Stomach (tissue), 9 donors: ENCODE measurements around the gene PLCB1. TPM values are rescaled to one million over a fixed set of nuclear protein-coding genes. Genes with fewer than 3 reads are reported as not detected.
A peak's percentile ranks its signal among the peaks of the same experiment; 100 is the strongest.
"Not testable (repeated sequence)": the region's sequence is repeated elsewhere in the genome, so short reads cannot be mapped to it uniquely, and the experiment has no call there.

Source experiments
- DNase-seq, 2 donors: peaks; one replicate each; pipeline versions ENCODE4 v3.0.0 to v3.0.0-alpha.2; 2013 to 2019
- H3K27ac ChIP-seq, 5 donors: fragments of 200-600 bp in 4 of 5; sonication (generic) in 4 of 5; one replicate each; pipeline ENCODE4 v1.5.1; 2013 to 2019; ENCODE audit warnings: mild to moderate bottlenecking in 1 of 5, moderate library complexity in 1 of 5
- H3K27me3 ChIP-seq, 3 donors: fragments of 200-600 bp; sonication (generic); one replicate each; pipeline ENCODE4 v1.5.1; 2017 to 2019; ENCODE audit warnings: mixed run types in 1 of 3
- H3K36me3 ChIP-seq, 4 donors: fragments of 200-600 bp; sonication (generic); 1 replicate in 3 of 4; 2 replicates in 1 of 4; pipeline ENCODE4 v1.5.1; 2016 to 2019
- H3K4me1 ChIP-seq, 4 donors: fragments of 200-600 bp; sonication (generic); one replicate each; pipeline ENCODE4 v1.5.1; 2016 to 2019
- H3K4me3 ChIP-seq, 4 donors: fragments of 200-600 bp; sonication (generic) in 3 of 4; one replicate each; pipeline ENCODE4 v1.5.1; 2016 to 2019; ENCODE audit warnings: mild to moderate bottlenecking in 1 of 4
- H3K9me3 ChIP-seq, 4 donors: fragments of 200-600 bp; sonication (generic); one replicate each; pipeline ENCODE4 v1.5.1; 2016 to 2019
- CTCF ChIP-seq, 7 experiments: fragments of 450-650 bp in 4 of 7; fragments of 200-600 bp in 3 of 7; sonication (generic) in 3 of 7; IDR thresholded peaks; one replicate each; pipeline ENCODE4 v1.5.1; 2016 to 2019; ENCODE audit warnings: antibody characterized with exemption in 7 of 7, control low read depth in 2 of 7, mild to moderate bottlenecking in 1 of 7
- EP300 ChIP-seq: sonication (generic); formaldehyde crosslinking; IDR thresholded peaks from one replicate; pipeline ENCODE4 v1.6.1; 2017; ENCODE audit warnings: antibody characterized with exemption
- POLR2A ChIP-seq, 4 donors: fragments of 450-650 bp; IDR thresholded peaks; one replicate each; pipeline ENCODE4 v1.6.1; 2016; ENCODE audit warnings: antibody characterized with exemption in 4 of 4, control low read depth in 2 of 4, mild to moderate bottlenecking in 1 of 4, moderate library complexity in 1 of 4
- POLR2AphosphoS5 ChIP-seq, 3 donors: sonication (generic); formaldehyde crosslinking; IDR thresholded peaks; one replicate each; pipeline ENCODE4 v1.6.1; 2016; ENCODE audit warnings: antibody characterized with exemption in 3 of 3
- WGBS, 5 donors: extraction: QIAGEN DNeasy Blood & Tissue Kit in 3 of 5; methylation state at CpG; one replicate each; pipeline versions ENCODE4 v1.1.5 to v1.1.7; 2013 to 2018; 5-methylcytosine and 5-hydroxymethylcytosine counted together
- intact Hi-C: fragments of 100-400 bp; cut with DNase I; formaldehyde crosslinking; loops from one replicate; pipeline ENCODE4 v1.15.1; 2023; ENCODE audit warnings: low total_unique reads
- polyA plus RNA-seq, 3 donors: library from polyadenylated mRNA; stranded (reverse); fragments of 200-250 nt; gene quantifications; one replicate each; pipeline ENCODE4 v1.2.3, GENCODE V29; 2013
- total RNA-seq, 5 donors: library from RNA; depleted of rRNA; stranded (reverse); fragments of >200 nt; gene quantifications; one replicate each; pipeline versions ENCODE4 v1.1.0 to v1.2.3, GENCODE V29; 2014 to 2016
- donor health status: healthy with polysubstance abuse.
- donor health status: Bipolar disorder and iron deficiency.
- donor health status: healthy.

Gene PLCB1
- total and polyA plus RNA-seq, 8 donors: 4.1 to 66.5 (median 11.7) TPM

DNA sequence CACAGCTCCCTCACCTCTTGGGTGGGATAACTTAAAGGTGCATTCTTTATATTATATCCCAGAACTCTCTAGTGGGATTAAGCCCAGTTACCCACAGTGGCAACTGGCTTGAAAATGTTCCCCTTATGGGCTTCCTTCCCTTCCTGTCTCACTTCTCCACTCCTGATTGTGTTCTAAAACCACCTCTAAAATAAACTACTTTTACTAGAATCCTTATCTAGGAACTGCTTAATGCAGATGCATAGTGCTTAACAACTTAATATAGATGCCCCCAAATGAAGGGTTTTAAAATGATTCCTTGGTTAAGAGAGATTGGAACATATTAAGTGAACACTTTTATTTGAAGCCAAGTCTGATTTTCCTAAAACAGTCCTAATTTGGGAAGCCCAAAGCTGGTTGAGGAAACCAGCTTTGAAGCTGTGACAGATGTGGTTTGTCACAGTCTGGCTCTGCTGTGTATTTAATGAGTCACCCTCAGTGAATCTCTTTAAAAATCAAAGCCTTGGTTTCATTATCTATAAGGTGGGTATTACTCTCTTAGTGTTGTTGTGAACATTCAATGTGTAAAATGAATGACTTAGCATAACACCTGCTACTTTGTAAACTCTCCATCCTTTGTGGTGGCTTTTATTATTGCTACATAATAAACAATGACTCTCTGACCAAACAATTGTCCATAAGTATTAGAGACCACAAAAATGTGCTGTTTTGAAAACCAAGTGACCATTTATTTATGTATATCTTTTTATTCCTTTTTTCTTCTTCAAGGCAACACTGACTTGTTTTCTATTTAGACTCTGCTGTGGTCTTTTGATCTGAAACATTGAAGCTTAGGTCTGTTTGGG is 24.4 kb downstream of the PLCB1 start:
- Histone ChIP-seq H3K4me3 (no peak overlapping the region), H3K27ac (peak overlapping the region in 4 of 5 donors; percentile 18 to 61 (median 36)), H3K4me1 (peaks cover 14 to 65% (median 35%) of the 10 kb centered on the region in 4 donors), H3K27me3 (no peaks in the 10 kb centered on the region), H3K9me3 (peaks cover 0 to 11% (median 4%) of the 10 kb centered on the region in 4 donors), H3K36me3 (no peaks in the 10 kb centered on the region)
- no peak for TF ChIP-seq EP300
- TF ChIP-seq POLR2A (IDR thresholded peaks at IDR 0.05): no peak
- no peak for TF ChIP-seq CTCF (IDR thresholded peaks at IDR 0.05)
- no peak for TF ChIP-seq POLR2AphosphoS5 (IDR thresholded peaks at IDR 0.05)
- peak in 1 of 2 donors; percentile 27 for DNase-seq
- intact Hi-C loops: no loop called here

DNA sequence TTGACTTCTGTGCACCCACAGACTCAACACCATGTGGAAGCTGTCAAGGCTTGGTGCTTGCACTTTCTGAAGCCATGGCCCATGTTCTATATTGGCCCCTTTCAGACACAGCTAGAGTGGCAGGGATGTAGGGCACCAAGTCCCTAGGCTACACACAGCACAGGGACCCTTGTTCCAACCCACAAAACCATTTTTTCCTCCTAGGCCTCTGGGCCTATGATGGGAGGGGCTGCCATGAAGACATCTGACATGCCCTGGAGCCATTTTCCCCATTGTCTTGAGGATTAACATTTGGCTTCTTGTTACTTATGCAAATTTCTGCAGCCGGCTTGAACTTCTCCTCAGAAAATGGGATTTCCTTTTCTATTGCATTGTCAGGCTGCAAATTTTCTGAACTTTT is 27.2 kb downstream of the PLCB1 start:
- DNase-seq, H3K4me3 ChIP-seq, H3K27ac ChIP-seq, intact Hi-C loops, H3K36me3 ChIP-seq, H3K27me3 ChIP-seq: not testable (repeated sequence)
- WGBS, 5 donors: 79 to 100% (median 100%) methylated on average over 1 of the region's 1 CpG
- Histone ChIP-seq H3K9me3 (peaks cover 0 to 11% (median 4%) of the 10 kb centered on the region in 4 donors), H3K4me1 (peaks cover 12 to 44% (median 28%) of the 10 kb centered on the region in 4 donors)

GRCh38 chr20:8161264-8162071 is 29.4 kb downstream of the PLCB1 start:
- H3K9me3 ChIP-seq: peaks cover 0 to 11% (median 4%) of the 10 kb centered on the region in 4 donors
- 37 to 53% (median 47%) methylated on average over 4 of the region's 4 CpGs for WGBS, 5 donors
- H3K36me3 ChIP-seq: no peaks in the 10 kb centered on the region
- H3K27me3 ChIP-seq: no peaks in the 10 kb centered on the region
- TF ChIP-seq POLR2A (IDR thresholded peaks at IDR 0.05) (no peak), POLR2AphosphoS5 (IDR thresholded peaks at IDR 0.05) (peak in 1 of 3 donors; percentile 18), CTCF (IDR thresholded peaks at IDR 0.05) (no peak)
- peak in 1 of 2 donors; percentile 64 for DNase-seq
- intact Hi-C loops: no loop called here
- H3K4me1 ChIP-seq: peaks cover 0 to 27% (median 10%) of the 10 kb centered on the region in 4 donors
- H3K4me3 ChIP-seq: no peak overlapping the region
- peak overlapping the region; percentile 25 to 65 (median 51) for H3K27ac ChIP-seq

GRCh38 chr20:8162610-8163009 is 30.5 kb downstream of the PLCB1 start:
- Histone ChIP-seq H3K27me3 (no peaks in the 10 kb centered on the region), H3K36me3 (no peaks in the 10 kb centered on the region), H3K27ac (no peak overlapping the region), H3K9me3 (peaks cover 0 to 11% (median 4%) of the 10 kb centered on the region in 4 donors), H3K4me1 (peaks cover 0 to 18% (median 5%) of the 10 kb centered on the region in 4 donors), H3K4me3 (no peak overlapping the region)
- DNase-seq: no peak
- WGBS, 5 donors: 85 to 96% (median 92%) methylated on average over 2 of the region's 2 CpGs
- no peak for TF ChIP-seq EP300
- TF ChIP-seq POLR2AphosphoS5 (IDR thresholded peaks at IDR 0.05): no peak
- intact Hi-C loops: no loop called here

DNA sequence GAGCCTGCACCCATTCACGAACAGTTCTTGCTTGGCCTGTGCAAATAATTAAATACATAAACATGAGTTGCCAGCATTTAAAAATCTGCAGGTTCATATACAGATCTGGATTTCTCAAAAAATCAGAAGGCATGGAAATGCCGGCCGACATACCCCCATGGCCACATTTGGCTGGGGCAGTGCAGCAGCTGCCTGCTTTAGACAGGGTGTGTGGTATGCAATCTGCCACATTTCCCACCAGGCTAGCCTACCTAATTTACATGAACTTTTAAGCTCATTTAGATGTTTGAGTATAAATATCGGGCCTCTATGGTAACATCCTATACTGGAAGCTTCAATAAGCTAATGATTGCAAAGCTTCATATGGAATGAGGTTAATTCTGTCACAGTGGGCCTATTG is 31.5 kb downstream of the PLCB1 start:
- Histone ChIP-seq H3K36me3 (no peaks in the 10 kb centered on the region), H3K4me3 (no peak overlapping the region), H3K27ac (no peak overlapping the region), H3K27me3 (no peaks in the 10 kb centered on the region), H3K4me1 (peaks cover 0 to 18% (median 5%) of the 10 kb centered on the region in 4 donors), H3K9me3 (peaks cover 0 to 11% (median 4%) of the 10 kb centered on the region in 4 donors)
- intact Hi-C loops: no loop called here
- WGBS, 5 donors: 95 to 99% (median 97%) methylated on average over 4 of the region's 4 CpGs
- no peak for TF ChIP-seq POLR2A (IDR thresholded peaks at IDR 0.05)
- no peak for TF ChIP-seq POLR2AphosphoS5 (IDR thresholded peaks at IDR 0.05)
- TF ChIP-seq CTCF (IDR thresholded peaks at IDR 0.05): no peak
- no peak for TF ChIP-seq EP300
- no peak for DNase-seq
